ENCODE measurements around the gene IGSF21. TPM values are rescaled to one million over a fixed set of nuclear protein-coding genes. Genes with fewer than 3 reads are reported as not detected.

IGSF21 gene
- total RNA-seq, 4 donors from 2014 or later, result 0.31 to 3.5 (median 1.7) TPM

DNA sequence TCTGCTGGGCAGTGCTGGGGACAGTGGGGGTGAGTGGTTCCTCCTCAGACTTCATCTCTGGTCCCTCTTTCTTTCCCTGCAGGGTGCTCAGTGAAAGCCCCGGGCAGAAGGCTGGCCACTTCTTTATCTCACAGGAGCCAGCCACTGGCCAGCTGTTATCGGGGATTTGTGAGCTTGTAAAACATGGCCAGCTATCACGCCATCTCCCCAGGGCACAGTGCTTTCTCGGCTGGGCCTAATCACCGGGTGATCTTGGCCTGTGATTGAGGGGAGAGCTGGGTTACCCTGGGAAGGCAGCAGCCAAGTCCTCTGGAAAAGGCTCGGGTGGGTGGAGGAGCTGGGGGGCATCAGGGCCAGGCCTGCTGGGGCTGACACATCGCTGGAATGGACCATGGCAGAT, 83.0 kb downstream of the IGSF21 start:
- Histone ChIP-seq H3K27ac (no peak overlapping the region), H3K36me3 (no peaks in the 10 kb centered on the region), H3K27me3 (peaks cover 75% of the 10 kb centered on the region), H3K4me3 (no peak overlapping the region), H3K4me1 (no peaks in the 10 kb centered on the region), H3K9me3 (no peaks in the 10 kb centered on the region)
- 53% methylated on average over 3 of the region's 7 CpGs; no CpG with 5 or more reads in 1 of the 2 donors for WGBS, 2 donors (ENCODE audit: low coverage in 1 of 2)
- ATAC-seq, result no peak
- TF ChIP-seq POLR2AphosphoS5 (IDR thresholded peaks at IDR 0.05) (no peak), EP300 (IDR thresholded peaks at IDR 0.05) (no peak), POLR2A (IDR thresholded peaks at IDR 0.05) (no peak)
- TF ChIP-seq, protein P1, sequence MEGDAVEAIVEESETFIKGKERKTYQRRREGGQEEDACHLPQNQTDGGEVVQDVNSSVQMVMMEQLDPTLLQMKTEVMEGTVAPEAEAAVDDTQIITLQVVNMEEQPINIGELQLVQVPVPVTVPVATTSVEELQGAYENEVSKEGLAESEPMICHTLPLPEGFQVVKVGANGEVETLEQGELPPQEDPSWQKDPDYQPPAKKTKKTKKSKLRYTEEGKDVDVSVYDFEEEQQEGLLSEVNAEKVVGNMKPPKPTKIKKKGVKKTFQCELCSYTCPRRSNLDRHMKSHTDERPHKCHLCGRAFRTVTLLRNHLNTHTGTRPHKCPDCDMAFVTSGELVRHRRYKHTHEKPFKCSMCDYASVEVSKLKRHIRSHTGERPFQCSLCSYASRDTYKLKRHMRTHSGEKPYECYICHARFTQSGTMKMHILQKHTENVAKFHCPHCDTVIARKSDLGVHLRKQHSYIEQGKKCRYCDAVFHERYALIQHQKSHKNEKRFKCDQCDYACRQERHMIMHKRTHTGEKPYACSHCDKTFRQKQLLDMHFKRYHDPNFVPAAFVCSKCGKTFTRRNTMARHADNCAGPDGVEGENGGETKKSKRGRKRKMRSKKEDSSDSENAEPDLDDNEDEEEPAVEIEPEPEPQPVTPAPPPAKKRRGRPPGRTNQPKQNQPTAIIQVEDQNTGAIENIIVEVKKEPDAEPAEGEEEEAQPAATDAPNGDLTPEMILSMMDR (IDR thresholded peaks at IDR 0.05), result no peak

DNA sequence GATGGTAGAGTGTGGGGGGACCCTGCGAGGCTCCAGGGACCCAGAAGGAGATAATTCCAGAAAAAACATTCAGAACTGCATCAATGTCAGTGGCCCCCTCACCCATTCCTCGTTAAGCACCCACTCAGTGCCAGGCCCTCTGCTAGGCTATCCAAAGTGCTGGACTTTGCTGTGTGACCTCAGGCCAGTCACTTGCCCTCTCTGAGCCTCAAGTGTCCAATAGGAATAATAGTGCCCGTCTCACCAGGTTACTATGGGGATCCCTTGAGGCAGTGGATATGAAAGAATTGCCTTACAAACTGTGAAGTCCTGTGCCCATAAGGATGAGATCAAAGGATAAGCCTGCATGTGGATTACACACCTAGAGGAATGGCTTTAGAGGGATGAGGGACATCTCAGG, 83.4 kb downstream of the IGSF21 start:
- Histone ChIP-seq H3K4me1 (no peaks in the 10 kb centered on the region), H3K4me3 (no peak overlapping the region), H3K27me3 (peaks cover 75% of the 10 kb centered on the region), H3K9me3 (no peaks in the 10 kb centered on the region), H3K27ac (no peak overlapping the region), H3K36me3 (no peaks in the 10 kb centered on the region)
- 83 to 100% methylated on average over 1 to 2 of the region's 3 CpGs for WGBS, 2 donors (ENCODE audit: low coverage in 1 of 2)
- no peak for ATAC-seq
- TF ChIP-seq, protein P1 (IDR thresholded peaks at IDR 0.05), result no peak
- TF ChIP-seq EP300 (IDR thresholded peaks at IDR 0.05) (no peak), POLR2A (IDR thresholded peaks at IDR 0.05) (no peak)

DNA sequence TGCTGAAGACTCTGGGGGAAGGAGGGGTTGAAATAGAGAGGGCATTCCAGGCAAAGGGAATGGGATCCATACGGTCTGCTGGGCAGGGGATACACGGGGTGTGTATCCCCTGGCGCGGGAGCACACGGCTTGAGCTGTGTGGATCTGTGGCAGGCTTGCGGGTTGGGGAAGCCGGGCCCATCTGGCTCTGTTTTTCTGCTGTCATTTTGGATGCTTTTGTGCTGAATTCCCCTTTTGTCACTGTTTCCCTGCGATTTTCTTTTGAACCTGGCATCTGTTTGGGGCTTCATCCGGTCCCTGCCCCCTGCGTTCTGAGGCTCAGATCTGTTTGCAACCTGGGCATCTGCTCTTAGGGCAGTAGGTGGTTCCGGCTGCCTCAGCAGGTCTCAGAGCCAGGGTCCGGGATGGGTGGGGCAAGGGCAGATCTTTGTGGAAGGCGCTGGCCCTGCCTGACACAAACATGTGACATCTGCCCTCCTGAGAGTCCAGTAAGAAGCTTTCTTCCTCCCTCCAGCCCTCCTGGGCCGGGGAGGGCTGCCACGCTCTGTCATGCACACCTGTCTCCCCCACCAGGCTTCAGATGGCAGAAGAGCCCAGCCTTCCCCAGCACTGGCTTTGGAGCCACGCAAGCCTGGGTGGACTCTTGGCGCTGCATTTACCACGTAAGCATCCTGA, 84.0 kb downstream of the IGSF21 start:
- Histone ChIP-seq H3K4me1 (no peaks in the 10 kb centered on the region), H3K27ac (no peak overlapping the region), H3K4me3 (no peak overlapping the region), H3K9me3 (no peaks in the 10 kb centered on the region), H3K27me3 (peaks cover 75% of the 10 kb centered on the region), H3K36me3 (no peaks in the 10 kb centered on the region)
- WGBS, 2 donors (ENCODE audit: low coverage in 1 of 2), result 51 to 60% methylated on average over 5 to 13 of the region's 18 CpGs
- no peak for TF ChIP-seq POLR2AphosphoS5 (IDR thresholded peaks at IDR 0.05)
- no peak for ATAC-seq

DNA sequence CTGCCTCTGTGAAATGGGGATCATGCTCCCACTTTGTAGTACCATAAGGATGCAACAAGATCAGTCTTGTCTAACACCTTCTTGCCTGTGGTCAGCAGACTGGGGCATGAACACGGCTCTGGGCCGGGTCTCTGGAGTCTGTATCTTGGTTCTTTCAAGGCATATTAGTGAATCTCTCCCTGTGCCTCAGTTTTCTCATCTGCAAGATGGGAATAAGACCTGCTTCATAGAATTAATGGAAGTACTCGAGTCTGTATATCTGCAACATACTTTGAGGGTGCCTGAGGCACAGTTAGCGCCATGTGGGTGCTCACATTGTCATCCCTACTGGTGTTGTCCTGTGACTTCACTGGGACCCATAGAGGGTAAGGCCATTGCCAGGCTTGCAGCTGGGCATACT, 84.6 kb downstream of the IGSF21 start:
- TF ChIP-seq POLR2A (IDR thresholded peaks at IDR 0.05), result no peak
- no peak for TF ChIP-seq EP300 (IDR thresholded peaks at IDR 0.05)
- TF ChIP-seq POLR2AphosphoS5 (IDR thresholded peaks at IDR 0.05), result no peak
- TF ChIP-seq, protein P1 (IDR thresholded peaks at IDR 0.05), result no peak
- no peak overlapping the region for H3K4me3 ChIP-seq
- no peaks in the 10 kb centered on the region for H3K4me1 ChIP-seq
- H3K27me3 ChIP-seq, result peaks cover 78% of the 10 kb centered on the region
- H3K27ac ChIP-seq, result no peak overlapping the region
- WGBS, 2 donors (ENCODE audit: low coverage in 1 of 2), result 48 to 75% methylated on average over 1 to 3 of the region's 4 CpGs
- no peaks in the 10 kb centered on the region for H3K9me3 ChIP-seq
- no peaks in the 10 kb centered on the region for H3K36me3 ChIP-seq
- no peak for ATAC-seq

DNA sequence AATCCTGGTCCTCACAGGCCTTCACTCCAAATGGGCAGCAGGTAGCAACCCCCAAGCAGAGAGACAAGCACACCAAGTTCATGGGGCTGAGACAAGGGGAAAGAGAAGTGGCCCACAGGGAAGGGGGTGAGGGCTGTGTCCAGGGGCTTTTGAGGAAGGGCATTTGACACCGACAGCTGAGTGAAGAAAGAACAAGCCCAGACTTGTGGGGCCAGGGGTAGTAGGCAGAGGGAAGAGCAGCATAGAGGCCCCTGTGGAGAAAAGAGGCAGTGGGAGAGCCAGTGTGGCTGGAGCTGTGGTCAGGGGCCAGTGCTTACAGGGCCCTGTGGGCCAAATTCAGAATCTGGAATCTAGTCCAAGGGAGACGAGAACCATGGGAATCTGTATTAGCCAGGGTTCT, 85.4 kb downstream of the IGSF21 start:
- WGBS, 2 donors (ENCODE audit: low coverage in 1 of 2), result 60 to 88% methylated on average over 1 to 2 of the region's 2 CpGs
- Histone ChIP-seq H3K36me3 (no peaks in the 10 kb centered on the region), H3K27me3 (peaks cover 78% of the 10 kb centered on the region), H3K4me1 (no peaks in the 10 kb centered on the region), H3K9me3 (no peaks in the 10 kb centered on the region), H3K27ac (no peak overlapping the region), H3K4me3 (no peak overlapping the region)
- ATAC-seq, result no peak
- TF ChIP-seq POLR2A (IDR thresholded peaks at IDR 0.05) (no peak), POLR2AphosphoS5 (IDR thresholded peaks at IDR 0.05) (no peak), EP300 (IDR thresholded peaks at IDR 0.05) (no peak)
- TF ChIP-seq, protein P1 (IDR thresholded peaks at IDR 0.05), result no peak

Measured in gastroesophageal sphincter (tissue), 4 donors.